ENCODE data around the gene MYH15. TPM values are rescaled to one million over a fixed set of nuclear protein-coding genes. Genes with fewer than 3 reads are reported as not detected.

MYH15 gene
- total and polyA plus RNA-seq, 2 of the 8 experiments (the other 6 are each of a cell fraction or from before 2014, with no cell fraction given): under 0.01 TPM; not detected in 1

GRCh38 chr3:108359011-108359410 lies 151.4 kb downstream of the MYH15 start:
- Histone ChIP-seq H2BK5ac (ENCODE audit: low read depth, low read length) (no peak overlapping the region), H3K18ac (ENCODE audit: extremely low read depth, low read length) (no peak overlapping the region), H4K91ac (replicated peaks; ENCODE audit: insufficient read length, low read length) (no peak overlapping the region), H4K20me1 (replicated peaks in 1 of 2; ENCODE audit: control insufficient read depth in 1 of 2, insufficient read depth in 2 of 2, low read length in 2 of 2) (no peaks in the 10 kb centered on the region), H3K23me2 (ENCODE audit: low read depth, low read length) (no peaks in the 10 kb centered on the region), H2BK20ac (ENCODE audit: low read length) (no peak overlapping the region), H4K5ac (ENCODE audit: insufficient read length, low read depth, low read length) (no peak overlapping the region), H3K23ac (ENCODE audit: insufficient read length) (no peak overlapping the region), H4K8ac (ENCODE audit: extremely low read depth, insufficient read depth, low read length) (no peak overlapping the region), H2BK12ac (ENCODE audit: low read depth, low read length) (no peak overlapping the region), H3K27ac (ENCODE audit: low read depth, low read length) (no peak overlapping the region), H3K4me1 (replicated peaks in 1 of 4; ENCODE audit: control insufficient read depth in 3 of 4, insufficient read depth in 4 of 4, low read length in 3 of 4) (no peaks in the 10 kb centered on the region), H3K9me3 (ENCODE audit: insufficient read depth in 2 of 2, low read depth in 1 of 2, low read length in 1 of 2) (no peaks in the 10 kb centered on the region), H2BK15ac (ENCODE audit: low read length) (no peak overlapping the region), H3K4me3 (ENCODE audit: extremely low read depth in 1 of 4, insufficient read depth in 2 of 4, low read depth in 3 of 4, low read length in 4 of 4) (no peak overlapping the region), H3K56ac (replicated peaks; ENCODE audit: insufficient read length, low read depth, low read length) (no peak overlapping the region), H2AFZ (ENCODE audit: low read length) (no peak overlapping the region), H3K14ac (ENCODE audit: insufficient read length) (no peak overlapping the region), H2BK120ac (replicated peaks; ENCODE audit: low read depth, low read length) (no peak overlapping the region), H3K79me1 (ENCODE audit: low read depth, low read length) (no peaks in the 10 kb centered on the region), H3K79me2 (ENCODE audit: control insufficient read depth in 1 of 2, insufficient read depth in 2 of 2, low read length in 2 of 2) (no peaks in the 10 kb centered on the region), H3K4me2 (ENCODE audit: insufficient read depth in 1 of 2, low read depth in 2 of 2, low read length in 2 of 2) (no peak overlapping the region), H3K9ac (replicated peaks in 1 of 4; ENCODE audit: extremely low read depth in 1 of 4, low read depth in 3 of 4, low read length in 3 of 4) (no peak overlapping the region), H3K27me3 (replicated peaks in 1 of 4; ENCODE audit: control insufficient read depth in 3 of 4, extremely low read depth in 1 of 4, insufficient read depth in 3 of 4, low read length in 3 of 4) (no peaks in the 10 kb centered on the region), H3K4ac (replicated peaks; ENCODE audit: insufficient read length, low read depth, low read length) (no peak overlapping the region), H3K36me3 (ENCODE audit: control insufficient read depth in 2 of 4, insufficient read depth in 4 of 4, low read length in 3 of 4) (no peaks in the 10 kb centered on the region), H2AK5ac (ENCODE audit: low read depth, low read length) (no peak overlapping the region)
- ChIA-PET CTCF (ENCODE audit: partially characterized antibody) (interaction anchor here (0.6 to 0.7 kb wide), 2 partner anchors 418 to 1174 kb away, joined by 3 to 4 read pairs; no protein-coding TSS in a partner anchor), POLR2A (ENCODE audit: partially characterized antibody) (no interaction called here)
- WGBS, 2 experiments (ENCODE audit: extremely low coverage in 1 of 2, insufficient coverage in 1 of 2, insufficient read length in 1 of 2, insufficient replicate concordance in 2 of 2, low coverage in 1 of 2, low lambda C conversion rate in 2 of 2, missing lambda C conversion rate in 1 of 2): 93% methylated on average over 2 of the region's 2 CpGs; no CpG with 5 or more reads in 1 of the 2 experiments
- DNase-seq (ENCODE audit: low read depth in 1 of 2, low spot score in 2 of 2) (no peak), FAIRE-seq (no peak)
- TF ChIP-seq SUZ12 (IDR thresholded peaks at IDR 0.05; ENCODE audit: low read length): no peak
- no peak for TF ChIP-seq TBP (IDR thresholded peaks at IDR 0.05; ENCODE audit: low read depth, low read length)
- TF ChIP-seq RAD21 (IDR thresholded peaks at IDR 0.05 in 1 of 2, conservative IDR thresholded peaks at IDR 0.05 in 1 of 2; ENCODE audit: low read depth in 2 of 2, low read length in 2 of 2): no peak
- TF ChIP-seq HDAC6 (IDR thresholded peaks at IDR 0.05; ENCODE audit: low read depth, low read length): no peak
- TF ChIP-seq TAF1 (IDR thresholded peaks at IDR 0.05; ENCODE audit: low read depth, low read length): no peak
- TF ChIP-seq TAF7 (optimal IDR thresholded peaks at IDR 0.05; ENCODE audit: borderline replicate concordance, low read depth, low read length): no peak
- no peak for TF ChIP-seq POLR2AphosphoS5 (IDR thresholded peaks at IDR 0.05; ENCODE audit: low read depth, low read length)
- no peak for TF ChIP-seq ASH2L (IDR thresholded peaks at IDR 0.05; ENCODE audit: low read length)
- TF ChIP-seq KDM4A (IDR thresholded peaks at IDR 0.05; ENCODE audit: low read depth, low read length, severe bottlenecking): no peak
- no peak for TF ChIP-seq YY1 (IDR thresholded peaks at IDR 0.05; ENCODE audit: low read depth, low read length)
- no peak for TF ChIP-seq PHF8 (conservative IDR thresholded peaks at IDR 0.05; ENCODE audit: low read depth, low read length)
- no peak for TF ChIP-seq SIRT6 (IDR thresholded peaks at IDR 0.05; ENCODE audit: low read length)
- no peak for TF ChIP-seq RNF2 (IDR thresholded peaks at IDR 0.05; ENCODE audit: borderline replicate concordance, low read depth, low read length, missing control alignments, poor library complexity, severe bottlenecking)
- no peak for TF ChIP-seq MAX (IDR thresholded peaks at IDR 0.05)
- no peak for TF ChIP-seq BACH1 (IDR thresholded peaks at IDR 0.05; ENCODE audit: low read length)
